GM19351 (cell line): Measurements from ENCODE around the gene AMIGO2.

Experiments
- ATAC-seq: cut with Tn5 transposase; IDR thresholded peaks from one replicate; pipeline ENCODE4 v1.9.1; 2021; ENCODE audit warnings: mild to moderate bottlenecking, moderate library complexity; ENCODE audit not compliant: unreplicated experiment

Gene AMIGO2

GRCh38 chr12:47038270-47038748 is 41.5 kb downstream of the AMIGO2 start:
- ATAC-seq: no peak

- ATAC-seq: no peak
Measured at GRCh38 chr12:47035484-47035883, 44.3 kb downstream of the AMIGO2 start.

GRCh38 chr12:47034661-47035060 is 45.1 kb downstream of the AMIGO2 start:
- no peak for ATAC-seq

- ATAC-seq: no peak
Measured at GRCh38 chr12:47033789-47034555, 45.8 kb downstream of the AMIGO2 start.

- no peak for ATAC-seq
Measured at GRCh38 chr12:47033081-47033480, 46.7 kb downstream of the AMIGO2 start.

- ATAC-seq: peak; percentile 43
Measured at GRCh38 chr12:47032644-47033043, 47.1 kb downstream of the AMIGO2 start.

- no peak for ATAC-seq
Measured at GRCh38 chr12:47029903-47030302, 49.9 kb downstream of the AMIGO2 start.

GRCh38 chr12:47028981-47029708 is 50.6 kb downstream of the AMIGO2 start:
- no peak for ATAC-seq

GRCh38 chr12:47028186-47028585 is 51.6 kb downstream of the AMIGO2 start:
- no peak for ATAC-seq
